Measurements from ENCODE around the gene USP19.

The USP19 gene

GRCh38 chr3:49134471-49135265 is 14.0 kb upstream of the USP19 start:
- DNase-seq (ENCODE audit: low read depth): no peak

- no peak for DNase-seq (ENCODE audit: low read depth)
Measured at GRCh38 chr3:49133226-49133951, 12.8 kb upstream of the USP19 start.

- DNase-seq (ENCODE audit: low read depth): no peak
Measured at GRCh38 chr3:49132437-49133225, 12.0 kb upstream of the USP19 start, which contains the start of gene LAMB2. TSS of gene LAMB2 (minus strand) at chr3:49133050. CDS start at chr3:49132867, 183 bp downstream.

- DNase-seq (ENCODE audit: low read depth): no peak
Measured at GRCh38 chr3:49132073-49132436, 11.4 kb upstream of the USP19 start.

GRCh38 chr3:49131576-49131975 is 11.0 kb upstream of the USP19 start:
- no peak for DNase-seq (ENCODE audit: low read depth)

GRCh38 chr3:49131040-49131439 is 10.4 kb upstream of the USP19 start:
- DNase-seq (ENCODE audit: low read depth): no peak

- no peak for DNase-seq (ENCODE audit: low read depth)
Measured at GRCh38 chr3:49124991-49125670, 4.5 kb upstream of the USP19 start.

GRCh38 chr3:49124203-49124602 is 3.6 kb upstream of the USP19 start:
- DNase-seq (ENCODE audit: low read depth): no peak

GRCh38 chr3:49123687-49124086 is 3.1 kb upstream of the USP19 start:
- DNase-seq (ENCODE audit: low read depth): no peak

GRCh38 chr3:49122886-49123545 is 2.4 kb upstream of the USP19 start:
- no peak for DNase-seq (ENCODE audit: low read depth)

GRCh38 chr3:49122451-49122850 is 1.8 kb upstream of the USP19 start:
- no peak for DNase-seq (ENCODE audit: low read depth)

- DNase-seq (ENCODE audit: low read depth): no peak
Measured at GRCh38 chr3:49122022-49122421, 1.4 kb upstream of the USP19 start.

- DNase-seq (ENCODE audit: low read depth): no peak
Measured at GRCh38 chr3:49121132-49121736, 611 bp upstream of the USP19 start.

GRCh38 chr3:49120096-49120437 is 556 bp downstream of the USP19 start:
- no peak for DNase-seq (ENCODE audit: low read depth)

GRCh38 chr3:49119439-49119838 is 1.2 kb downstream of the USP19 start:
- no peak for DNase-seq (ENCODE audit: low read depth)

- no peak for DNase-seq (ENCODE audit: low read depth)
Measured at GRCh38 chr3:49119036-49119435, 1.6 kb downstream of the USP19 start.

GRCh38 chr3:49112262-49112661 is 8.4 kb downstream of the USP19 start:
- no peak for DNase-seq (ENCODE audit: low read depth)

GRCh38 chr3:49111347-49111746 is 9.3 kb downstream of the USP19 start:
- no peak for DNase-seq (ENCODE audit: low read depth)

- DNase-seq (ENCODE audit: low read depth): no peak
Measured at GRCh38 chr3:49110780-49111179, 9.8 kb downstream of the USP19 start.

- DNase-seq (ENCODE audit: low read depth): no peak
Measured at GRCh38 chr3:49108346-49108745, 12.3 kb downstream of the USP19 start.

Measured in activated T-cell treated with anti-CD3 and anti-CD28 coated beads for 1 hour (primary cell).